ENCODE measurements around the gene SLC25A28.

DNA sequence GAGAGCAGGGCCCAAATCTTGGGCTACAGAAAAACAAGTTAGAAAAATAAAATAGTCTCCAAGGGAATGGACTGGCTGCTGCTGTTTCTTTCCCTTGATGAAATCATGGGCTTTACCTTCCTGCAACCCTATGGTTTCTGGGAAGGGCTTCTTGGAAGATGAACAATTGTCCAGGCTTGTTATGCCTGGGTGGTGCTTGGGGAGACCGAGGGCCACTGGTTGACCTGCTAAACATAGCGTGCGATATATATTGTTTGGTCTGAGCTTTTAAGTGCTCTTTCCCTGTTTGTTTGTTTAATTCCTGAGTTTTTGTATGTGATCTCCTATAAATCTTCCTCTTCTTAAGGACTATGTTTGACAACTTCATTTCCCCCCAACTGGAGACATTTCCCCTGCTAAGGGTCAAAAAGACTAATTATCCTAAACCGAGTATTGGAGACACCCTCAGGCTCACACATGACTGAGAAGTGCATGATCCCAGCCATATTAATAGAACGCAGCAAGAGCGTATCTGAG lies 37.9 kb downstream of the SLC25A28 start:
- TF ChIP-seq, protein P1, sequence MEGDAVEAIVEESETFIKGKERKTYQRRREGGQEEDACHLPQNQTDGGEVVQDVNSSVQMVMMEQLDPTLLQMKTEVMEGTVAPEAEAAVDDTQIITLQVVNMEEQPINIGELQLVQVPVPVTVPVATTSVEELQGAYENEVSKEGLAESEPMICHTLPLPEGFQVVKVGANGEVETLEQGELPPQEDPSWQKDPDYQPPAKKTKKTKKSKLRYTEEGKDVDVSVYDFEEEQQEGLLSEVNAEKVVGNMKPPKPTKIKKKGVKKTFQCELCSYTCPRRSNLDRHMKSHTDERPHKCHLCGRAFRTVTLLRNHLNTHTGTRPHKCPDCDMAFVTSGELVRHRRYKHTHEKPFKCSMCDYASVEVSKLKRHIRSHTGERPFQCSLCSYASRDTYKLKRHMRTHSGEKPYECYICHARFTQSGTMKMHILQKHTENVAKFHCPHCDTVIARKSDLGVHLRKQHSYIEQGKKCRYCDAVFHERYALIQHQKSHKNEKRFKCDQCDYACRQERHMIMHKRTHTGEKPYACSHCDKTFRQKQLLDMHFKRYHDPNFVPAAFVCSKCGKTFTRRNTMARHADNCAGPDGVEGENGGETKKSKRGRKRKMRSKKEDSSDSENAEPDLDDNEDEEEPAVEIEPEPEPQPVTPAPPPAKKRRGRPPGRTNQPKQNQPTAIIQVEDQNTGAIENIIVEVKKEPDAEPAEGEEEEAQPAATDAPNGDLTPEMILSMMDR (conservative IDR thresholded peaks at IDR 0.05; ENCODE audit: low read depth, low read length): no peak
- TF ChIP-seq EZH2 (IDR thresholded peaks at IDR 0.05; ENCODE audit: borderline replicate concordance, low read depth, low read length, poor library complexity, severe bottlenecking): no peak

All from A673 (cell line).